HepG2 (cell line): ENCODE results near the gene SCYGR5. TPM values are rescaled to one million over a fixed set of nuclear protein-coding genes. Genes with fewer than 3 reads are reported as not detected.

Source experiments
- ATF2 ChIP-seq: sonication (generic); formaldehyde crosslinking; IDR thresholded peaks from 2 replicates; pipeline ENCODE4 v1.4.0; 2020; ENCODE audit warnings: missing genetic modification reagents
- E2F2 ChIP-seq: sonication (generic); formaldehyde crosslinking; IDR thresholded peaks from 2 replicates; pipeline ENCODE4 v1.4.0; 2020; ENCODE audit warnings: missing genetic modification reagents, borderline replicate concordance
- NR2F6 ChIP-seq, 2 experiments: IDR thresholded peaks; 2 replicates each; pipeline ENCODE4 v1.6.1; 2016; ENCODE audit warnings: antibody characterized with exemption in 1 of 2, mild to moderate bottlenecking in 1 of 2
- RERE ChIP-seq: IDR thresholded peaks from 2 replicates; pipeline ENCODE4 v1.6.1; 2016; ENCODE audit warnings: low read depth, missing genetic modification reagents, missing compliant biosample characterization
- REST ChIP-seq, 2 experiments: IDR thresholded peaks; 2 replicates each; pipeline ENCODE4 v1.6.1; 2011 to 2012; ENCODE audit warnings: low read length in 2 of 2, borderline replicate concordance in 1 of 2, low read depth in 1 of 2, mild to moderate bottlenecking in 1 of 2, moderate library complexity in 1 of 2
- TBL1XR1 ChIP-seq: fragments of 150-350 bp; IDR thresholded peaks from 2 replicates; pipeline ENCODE4 v1.6.1; 2014; ENCODE audit warnings: borderline replicate concordance, low read length; ENCODE audit not compliant: partially characterized antibody
- ZNF605 ChIP-seq: sonication (generic); formaldehyde crosslinking; IDR thresholded peaks from 2 replicates; pipeline ENCODE4 v1.8.0; 2022; ENCODE audit warnings: mild to moderate bottlenecking, missing genetic modification reagents
- polyA plus RNA-seq, 8 experiments: library from polyadenylated mRNA; depleted of rRNA in 3 of 8; stranded (reverse) in 7 of 8; unstranded in 1 of 8; fragments of >200 nt; fragmentation: Illumina TruSeq in 4 of 8; extraction: Trizol in 4 of 8; gene quantifications; 2 replicates each; pipeline versions ENCODE4 v1.2.1 to v1.2.3, GENCODE V29; 2011 to 2016; ENCODE audit warnings: low read depth in 4 of 8, missing spikeins in 1 of 8, mixed read lengths in 1 of 8; ENCODE audit not compliant: insufficient read depth in 1 of 8
- total RNA-seq, 5 experiments: library from RNA; depleted of rRNA; stranded (reverse); fragments of >200 nt; fragmentation: Illumina TruSeq; extraction: Trizol; gene quantifications; 2 replicates each; pipeline ENCODE4 v1.2.3, GENCODE V29; 2016; ENCODE audit warnings: low read depth in 1 of 5

The SCYGR5 gene
- total and polyA plus RNA-seq, 2 of the 13 experiments (the other 11 are each of a cell fraction or from before 2014, with no cell fraction given), result not detected

- TF ChIP-seq REST (IDR thresholded peaks at IDR 0.05; ENCODE audit: borderline replicate concordance in 1 of 2, low read depth in 1 of 2, low read length in 2 of 2), result peak in 1 of 2 experiments; percentile 46; a peak in 1 of 4 replicates
- TF ChIP-seq ATF2, result peak; percentile 34; the same call in 1 of the 2 replicates
- no peak for TF ChIP-seq E2F2 (CRISPR knock-in tag)
- peak; percentile 69; the same call in 1 of the 2 replicates for TF ChIP-seq ZNF605 (CRISPR knock-in tag)
- peak; percentile 31 for TF ChIP-seq TBL1XR1
- TF ChIP-seq NR2F6 (IDR thresholded peaks at IDR 0.05), result peak; percentile 89
- TF ChIP-seq NR2F6 (CRISPR knock-in tag; IDR thresholded peaks at IDR 0.05), result peak; percentile 75
- peak; percentile 77; the same call in 1 of the 2 replicates for TF ChIP-seq RERE (CRISPR knock-in tag)
These were observed 22.5 kb upstream of the SCYGR5 start (continued) for GRCh38 chr2:227643990-227644551.
